HEK293T (cell line): ENCODE measurements around the gene CNIH1.

Experiments used
- CTCF ChIA-PET: fragments of 350-600 bp; formaldehyde crosslinking; extraction: SDS; loops from one replicate; lab custom pipeline; 2021; ENCODE audit warnings: antibody characterized with exemption, inconsistent platforms; lab: Yijun Ruan, JAX
- POLR2A ChIA-PET: fragments of 350-600 bp; formaldehyde crosslinking; extraction: SDS; loops from one replicate; lab custom pipeline; 2020; ENCODE audit warnings: antibody characterized with exemption, inconsistent platforms; lab: Yijun Ruan, JAX
- DNase-seq: peaks from one replicate; pipeline ENCODE4 v3.0.0; 2012; ENCODE audit warnings: mixed read lengths; ENCODE audit errors: extremely low spot score
- ARNT ChIP-seq: fragments of 450-650 bp; IDR thresholded peaks from 2 replicates; pipeline ENCODE4 v1.6.1; 2017; ENCODE audit warnings: mild to moderate bottlenecking
- BHLHE40 ChIP-seq: fragments of 450-650 bp; IDR thresholded peaks from 2 replicates; pipeline ENCODE4 v1.6.1; 2016; ENCODE audit warnings: mild to moderate bottlenecking, moderate library complexity, borderline replicate concordance
- CTBP1 ChIP-seq: fragments of 450-650 bp; IDR thresholded peaks from 2 replicates; pipeline ENCODE4 v1.6.1; 2016; ENCODE audit warnings: borderline replicate concordance
- ELF4 ChIP-seq: fragments of 450-650 bp; IDR thresholded peaks from 2 replicates; pipeline ENCODE4 v1.6.1; 2017; ENCODE audit warnings: antibody characterized with exemption
- FOXK2 ChIP-seq: fragments of 450-650 bp; IDR thresholded peaks from 2 replicates; pipeline ENCODE4 v1.6.1; 2016; ENCODE audit warnings: mild to moderate bottlenecking
- FOXM1 ChIP-seq: fragments of 450-650 bp; IDR thresholded peaks from 2 replicates; pipeline ENCODE4 v1.6.1; 2017; ENCODE audit warnings: mild to moderate bottlenecking, borderline replicate concordance
- PKNOX1 ChIP-seq: fragments of 450-650 bp; IDR thresholded peaks from 2 replicates; pipeline ENCODE4 v1.6.1; 2016
- SP1 ChIP-seq: fragments of 450-650 bp; IDR thresholded peaks from 2 replicates; pipeline ENCODE4 v1.6.1; 2017
- ZNF384 ChIP-seq: fragments of 450-650 bp; IDR thresholded peaks from 2 replicates; pipeline ENCODE4 v1.6.1; 2016

The CNIH1 gene

DNA sequence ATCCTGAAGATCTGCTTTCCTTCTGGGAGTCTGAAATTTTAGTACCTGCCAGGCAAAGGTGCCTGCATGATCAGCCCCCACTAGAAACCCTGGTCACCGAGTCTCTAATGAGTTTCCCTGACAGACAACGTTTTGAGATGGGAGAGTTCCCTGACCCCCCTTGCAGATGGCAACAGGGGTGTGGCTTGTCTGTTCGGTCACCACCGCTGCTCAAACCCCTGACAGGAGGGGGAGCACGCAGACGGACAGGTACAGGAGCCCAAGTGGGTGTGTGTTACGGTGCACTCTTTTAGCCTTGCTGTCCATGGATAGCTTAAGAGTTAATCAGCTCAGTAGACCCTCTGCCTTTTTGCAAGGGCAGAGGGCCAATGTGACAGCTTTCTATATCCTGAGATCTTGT is 63.7 kb downstream of the CNIH1 start:
- TF ChIP-seq SP1 (no peak), ARNT (no peak), BHLHE40 (no peak), FOXK2 (no peak), CTBP1 (no peak), ELF4 (no peak), ZNF384 (no peak)
- ChIA-PET POLR2A (interaction anchor here (0.8 to 3.1 kb wide), 3 partner anchors 10 to 19 kb away, joined by 3 to 9 read pairs (median 3); partner anchors contain the start of gene CDKN3), CTCF (interaction anchor here (0.6 kb wide), 1 partner anchor 28 kb away, joined by 3 read pairs; no protein-coding TSS in a partner anchor)
- DNase-seq, result no peak

DNA sequence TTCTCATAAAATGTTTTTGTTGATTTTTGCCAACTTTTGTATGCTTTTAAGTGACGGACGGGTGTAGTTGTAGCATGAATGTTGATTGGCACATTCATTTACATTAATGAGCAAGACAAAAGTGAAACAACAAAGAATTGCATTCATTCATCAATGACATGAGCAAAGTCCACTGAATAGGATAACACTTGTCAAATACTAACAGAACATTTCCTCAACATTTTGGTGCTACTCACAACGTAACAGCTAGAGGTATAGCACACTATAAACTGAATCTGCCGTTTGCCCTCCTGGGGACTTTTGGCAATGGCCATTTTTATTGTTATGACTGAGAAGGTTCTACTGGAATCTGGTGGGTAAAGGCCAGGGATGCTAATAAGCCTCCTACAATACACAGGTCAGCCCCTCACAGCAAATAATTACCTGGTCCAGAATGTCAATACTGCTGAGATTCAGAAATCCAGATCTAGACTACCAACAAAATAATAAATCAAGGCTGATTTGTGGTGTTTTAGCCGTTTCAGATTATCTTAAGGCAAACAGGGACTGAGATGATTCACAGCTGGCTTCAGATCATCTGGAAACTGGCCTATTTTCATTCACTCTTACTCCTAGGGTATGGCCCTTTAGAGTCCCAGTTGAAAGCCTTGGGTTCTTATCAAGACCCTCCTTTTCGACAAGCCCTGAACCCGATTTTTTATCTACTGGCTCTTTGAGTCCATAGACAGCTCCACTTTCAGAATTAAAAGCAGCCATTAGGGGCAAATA is 66.9 kb downstream of the CNIH1 start:
- CTCF ChIA-PET, result no interaction called here
- TF ChIP-seq PKNOX1, result 0 out of 2 replicates have a peak, but pooled peaks have one; percentile 10
- TF ChIP-seq FOXM1, result no peak
- DNase-seq, result no peak
- POLR2A ChIA-PET, result interaction anchor here (1.0 to 3.1 kb wide), 2 partner anchors 7 to 23 kb away, joined by 6 to 9 read pairs; partner anchors contain the start of gene CDKN3
